ENCODE measurements around the gene CCDC6. TPM values are rescaled to one million over a fixed set of nuclear protein-coding genes. Genes with fewer than 3 reads are reported as not detected.

CCDC6 gene
- total RNA-seq, 1 donor from 2014 or later = 50.6 TPM

DNA sequence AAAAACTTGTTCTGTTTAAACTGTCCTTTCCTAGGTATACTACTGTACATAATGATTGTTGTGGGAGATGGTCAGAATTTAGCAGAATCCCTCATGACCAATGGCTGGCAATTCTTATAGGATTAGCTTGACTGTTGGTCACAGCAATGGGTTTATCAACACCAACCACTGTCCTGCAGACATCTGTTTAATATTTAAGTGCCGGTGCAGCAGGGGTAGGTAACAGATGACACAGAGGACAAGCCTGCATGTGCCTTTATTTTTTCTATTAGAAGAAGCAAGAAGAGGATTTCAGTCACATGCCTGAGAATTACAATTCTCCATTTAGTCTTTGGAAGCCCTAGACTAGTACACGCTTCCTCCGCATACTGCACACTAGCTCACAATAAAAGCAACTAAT, 48.4 kb downstream of the CCDC6 start:
- TF ChIP-seq, protein P1, sequence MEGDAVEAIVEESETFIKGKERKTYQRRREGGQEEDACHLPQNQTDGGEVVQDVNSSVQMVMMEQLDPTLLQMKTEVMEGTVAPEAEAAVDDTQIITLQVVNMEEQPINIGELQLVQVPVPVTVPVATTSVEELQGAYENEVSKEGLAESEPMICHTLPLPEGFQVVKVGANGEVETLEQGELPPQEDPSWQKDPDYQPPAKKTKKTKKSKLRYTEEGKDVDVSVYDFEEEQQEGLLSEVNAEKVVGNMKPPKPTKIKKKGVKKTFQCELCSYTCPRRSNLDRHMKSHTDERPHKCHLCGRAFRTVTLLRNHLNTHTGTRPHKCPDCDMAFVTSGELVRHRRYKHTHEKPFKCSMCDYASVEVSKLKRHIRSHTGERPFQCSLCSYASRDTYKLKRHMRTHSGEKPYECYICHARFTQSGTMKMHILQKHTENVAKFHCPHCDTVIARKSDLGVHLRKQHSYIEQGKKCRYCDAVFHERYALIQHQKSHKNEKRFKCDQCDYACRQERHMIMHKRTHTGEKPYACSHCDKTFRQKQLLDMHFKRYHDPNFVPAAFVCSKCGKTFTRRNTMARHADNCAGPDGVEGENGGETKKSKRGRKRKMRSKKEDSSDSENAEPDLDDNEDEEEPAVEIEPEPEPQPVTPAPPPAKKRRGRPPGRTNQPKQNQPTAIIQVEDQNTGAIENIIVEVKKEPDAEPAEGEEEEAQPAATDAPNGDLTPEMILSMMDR (IDR thresholded peaks at IDR 0.05) = no peak
- Histone ChIP-seq H3K27me3 (ENCODE audit: low read depth) (no peaks in the 10 kb centered on the region), H3K4me3 (no peak overlapping the region), H3K4me1 (peaks cover 8% of the 10 kb centered on the region), H3K27ac (no peak overlapping the region), H3K9me3 (no peaks in the 10 kb centered on the region), H3K36me3 (no peaks in the 10 kb centered on the region)
- intact Hi-C loops (cut with DNase I) = no loop called here
- ATAC-seq = no peak
- no peak for DNase-seq

DNA sequence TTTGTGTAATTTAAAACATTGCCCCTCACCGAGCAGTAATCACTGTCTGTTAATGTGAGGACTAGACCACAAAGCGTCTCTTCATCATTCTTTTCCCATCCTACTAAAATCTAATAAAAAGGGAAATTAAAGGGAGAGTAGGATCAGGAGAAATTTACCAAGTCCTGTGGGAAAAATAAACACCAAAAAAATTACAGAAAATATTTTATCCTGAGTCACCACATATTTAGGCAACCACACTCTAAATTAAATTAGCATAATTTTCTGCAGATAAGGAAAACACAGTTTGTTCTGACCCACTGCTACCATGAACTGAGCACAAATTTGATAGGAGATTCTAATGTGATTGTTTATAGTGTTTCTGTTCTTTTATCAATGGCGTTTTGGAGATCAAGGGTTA, 49.3 kb downstream of the CCDC6 start:
- Histone ChIP-seq H3K27ac (no peak overlapping the region), H3K27me3 (ENCODE audit: low read depth) (no peaks in the 10 kb centered on the region), H3K4me3 (no peak overlapping the region), H3K4me1 (peaks cover 13% of the 10 kb centered on the region), H3K9me3 (no peaks in the 10 kb centered on the region), H3K36me3 (peaks cover 2% of the 10 kb centered on the region)
- TF ChIP-seq, protein P1 (IDR thresholded peaks at IDR 0.05) = no peak
- ATAC-seq (no peak), DNase-seq (no peak)
- intact Hi-C loops (cut with DNase I) = no loop called here

DNA sequence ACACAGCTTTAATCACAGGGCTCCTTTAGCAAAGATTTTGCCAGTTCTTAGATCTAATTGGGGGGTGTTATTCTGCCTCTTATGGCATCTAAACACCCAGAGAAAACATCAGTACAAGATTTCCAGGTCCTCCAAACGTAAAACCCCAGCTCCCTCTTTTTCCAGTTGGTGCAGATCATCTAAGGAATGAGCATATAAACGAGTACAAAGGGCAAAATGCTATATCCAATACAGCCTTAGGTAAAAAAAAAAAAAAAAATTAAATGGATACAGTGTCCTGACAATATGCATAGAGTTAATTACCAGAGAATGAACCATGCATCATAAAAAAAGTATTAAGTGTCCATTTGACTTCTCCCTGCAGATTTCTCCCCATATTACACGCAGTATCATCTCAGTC, 50.3 kb downstream of the CCDC6 start:
- H3K4me1 ChIP-seq = peaks cover 15% of the 10 kb centered on the region
- H3K36me3 ChIP-seq = peaks cover 11% of the 10 kb centered on the region
- intact Hi-C loops (cut with DNase I) = no loop called here
- DNase-seq (no peak), ATAC-seq (no peak)
- H3K27me3 ChIP-seq (ENCODE audit: low read depth) = no peaks in the 10 kb centered on the region
- no peaks in the 10 kb centered on the region for H3K9me3 ChIP-seq
- H3K4me3 ChIP-seq = no peak overlapping the region
- TF ChIP-seq, protein P1 (IDR thresholded peaks at IDR 0.05) = no peak
- no peak overlapping the region for H3K27ac ChIP-seq

DNA sequence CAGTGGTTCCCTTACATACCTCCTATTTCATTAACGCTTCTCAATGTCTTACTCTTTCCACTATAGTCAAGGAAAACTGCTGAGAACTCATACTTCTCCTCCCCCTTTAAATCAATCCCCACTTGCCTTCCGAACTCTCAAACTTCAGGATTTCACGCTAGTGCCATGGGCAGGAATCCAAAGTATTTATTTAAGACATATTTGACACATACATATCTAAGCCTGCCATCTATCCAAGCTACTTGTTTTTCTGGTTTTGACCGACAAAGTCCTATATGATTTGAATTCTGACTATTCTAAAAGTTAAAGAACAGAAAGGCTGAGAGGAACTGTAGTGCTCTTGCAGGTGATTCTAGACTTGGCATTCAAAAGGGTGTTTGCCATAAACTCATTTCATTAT, 51.8 kb downstream of the CCDC6 start:
- TF ChIP-seq, protein P1 (IDR thresholded peaks at IDR 0.05) = no peak
- no peak for ATAC-seq
- intact Hi-C loops (cut with DNase I) = no loop called here
- no peak for DNase-seq
- H3K27me3 ChIP-seq (ENCODE audit: low read depth) = no peaks in the 10 kb centered on the region
- H3K4me1 ChIP-seq = peaks cover 15% of the 10 kb centered on the region
- no peaks in the 10 kb centered on the region for H3K9me3 ChIP-seq
- no peak overlapping the region for H3K27ac ChIP-seq
- H3K4me3 ChIP-seq = no peak overlapping the region
- peaks cover 20% of the 10 kb centered on the region for H3K36me3 ChIP-seq

DNA sequence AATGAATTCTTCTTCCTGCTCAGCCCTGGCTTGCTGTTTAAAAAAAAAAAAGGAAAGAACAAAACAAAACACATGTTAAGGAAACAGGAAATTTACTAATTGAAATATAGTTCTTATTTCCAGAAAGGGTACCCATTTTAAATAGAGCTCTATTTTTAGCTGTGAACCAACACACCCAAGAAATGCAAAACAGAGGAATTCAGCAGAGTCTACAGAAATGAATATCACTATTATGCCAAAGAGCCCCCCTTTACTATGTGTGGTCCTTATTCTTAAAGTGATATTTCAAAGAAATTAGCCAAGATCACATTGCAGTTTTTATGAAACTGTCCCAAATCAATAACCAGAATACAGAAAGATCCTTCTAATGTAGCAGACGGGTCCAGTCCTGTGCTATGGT, 53.7 kb downstream of the CCDC6 start:
- Histone ChIP-seq H3K4me3 (no peak overlapping the region), H3K4me1 (peaks cover 15% of the 10 kb centered on the region), H3K9me3 (no peaks in the 10 kb centered on the region), H3K27me3 (ENCODE audit: low read depth) (no peaks in the 10 kb centered on the region), H3K36me3 (peaks cover 34% of the 10 kb centered on the region), H3K27ac (no peak overlapping the region)
- intact Hi-C loops (cut with DNase I) = no loop called here
- DNase-seq (no peak), ATAC-seq (no peak)
- TF ChIP-seq, protein P1 (IDR thresholded peaks at IDR 0.05) = no peak

DNA sequence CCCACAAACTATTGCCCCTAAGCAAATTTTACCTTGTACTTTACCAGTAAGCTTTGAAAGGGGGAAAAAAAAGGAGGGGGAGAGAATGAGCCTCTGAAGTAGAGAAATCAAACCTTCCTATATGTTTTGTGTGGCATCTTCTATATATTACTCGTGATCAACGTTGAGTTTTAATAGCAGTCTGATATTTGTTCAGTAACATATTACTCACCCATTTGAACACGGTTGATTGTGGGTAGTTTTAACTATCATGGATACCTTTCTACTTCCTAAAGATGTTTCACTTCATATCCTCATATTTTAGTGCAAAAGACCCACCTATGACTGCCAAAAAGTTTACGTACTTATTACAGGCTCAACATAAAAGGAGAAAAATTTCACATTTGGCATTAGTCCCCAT, 54.5 kb downstream of the CCDC6 start:
- no peak overlapping the region for H3K27ac ChIP-seq
- TF ChIP-seq, protein P1 (IDR thresholded peaks at IDR 0.05) = no peak
- no peaks in the 10 kb centered on the region for H3K9me3 ChIP-seq
- ATAC-seq = no peak
- H3K27me3 ChIP-seq (ENCODE audit: low read depth) = no peaks in the 10 kb centered on the region
- DNase-seq = no peak
- no peak overlapping the region for H3K4me3 ChIP-seq
- intact Hi-C loops (cut with DNase I) = no loop called here
- peaks cover 9% of the 10 kb centered on the region for H3K4me1 ChIP-seq
- peaks cover 42% of the 10 kb centered on the region for H3K36me3 ChIP-seq
